HK-2 (cell line): ENCODE results near the gene PCBP3.
"Not testable (repeated sequence)": the region's sequence is repeated elsewhere in the genome, so short reads cannot be mapped to it uniquely, and the experiment has no call there.

ENCODE experiments used
- DNase-seq: peaks from one replicate; pipeline ENCODE4 v3.0.0-alpha.2; 2018; ENCODE audit not compliant: unreplicated experiment

Gene PCBP3

GRCh38 chr21:45965084-45965809 is 321.7 kb downstream of the PCBP3 start:
- DNase-seq = no peak

GRCh38 chr21:45966791-45967394 is 323.4 kb downstream of the PCBP3 start:
- DNase-seq = no peak

GRCh38 chr21:45969921-45970673 is 326.6 kb downstream of the PCBP3 start:
- DNase-seq = no peak

GRCh38 chr21:45970674-45971615 is 327.4 kb downstream of the PCBP3 start:
- peak; percentile 44 for DNase-seq

- DNase-seq = no peak
Observed at GRCh38 chr21:45971616-45972352, 328.3 kb downstream of the PCBP3 start.

GRCh38 chr21:45972353-45972715 is 328.8 kb downstream of the PCBP3 start:
- DNase-seq = no peak

- DNase-seq = no peak
Observed at GRCh38 chr21:45972716-45973474, 329.4 kb downstream of the PCBP3 start.

- peak; percentile 65 for DNase-seq
Observed at GRCh38 chr21:45973475-45974072, 330.0 kb downstream of the PCBP3 start.

GRCh38 chr21:45974073-45975019 is 330.8 kb downstream of the PCBP3 start:
- DNase-seq = peak; percentile 72

- DNase-seq = no peak
Observed at GRCh38 chr21:45975020-45975666, 331.6 kb downstream of the PCBP3 start.

- not testable (repeated sequence) for DNase-seq
Observed at GRCh38 chr21:45975667-45976409, 332.3 kb downstream of the PCBP3 start.

- no peak for DNase-seq
Observed at GRCh38 chr21:45976701-45977311, 333.3 kb downstream of the PCBP3 start.

- no peak for DNase-seq
Observed at GRCh38 chr21:45977396-45977795, 333.9 kb downstream of the PCBP3 start.

GRCh38 chr21:45979141-45979631 is 335.7 kb downstream of the PCBP3 start:
- no peak for DNase-seq

- DNase-seq = no peak
Observed at GRCh38 chr21:45979651-45980050, 336.1 kb downstream of the PCBP3 start.

- no peak for DNase-seq
Observed at GRCh38 chr21:45980271-45980670, 336.7 kb downstream of the PCBP3 start.

GRCh38 chr21:45980697-45981096 is 337.2 kb downstream of the PCBP3 start:
- DNase-seq = no peak
